Measurements from ENCODE around the gene SLC17A9.

DNA sequence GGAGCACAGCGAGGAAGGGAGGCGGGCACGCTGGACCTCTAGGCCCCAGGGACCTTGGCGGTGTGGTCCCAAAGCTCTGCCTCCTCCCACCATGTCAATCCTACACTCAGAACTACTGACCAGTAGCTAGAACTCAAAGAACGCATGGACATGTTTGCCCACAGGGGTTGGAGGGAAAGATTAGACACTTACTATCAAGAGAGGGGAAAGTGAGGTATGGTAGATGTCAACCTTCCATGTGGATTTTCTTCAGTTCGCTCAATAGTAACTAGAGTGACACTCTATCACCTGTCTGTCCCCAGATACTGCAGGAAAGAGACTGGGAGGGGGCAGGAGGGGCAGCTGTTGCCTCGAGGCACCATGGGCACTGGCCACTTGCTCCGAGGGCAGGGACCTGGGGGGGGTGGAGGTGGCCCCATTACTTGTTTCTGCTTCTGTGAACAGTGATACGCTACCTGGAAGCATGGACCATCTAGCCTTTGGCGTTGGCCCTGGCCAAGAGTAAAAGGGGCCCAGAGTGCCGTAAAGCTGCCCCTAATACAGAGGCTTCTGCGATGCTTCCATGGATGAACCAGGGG, 25.3 kb upstream of the SLC17A9 start:
- TF ChIP-seq, protein P1, sequence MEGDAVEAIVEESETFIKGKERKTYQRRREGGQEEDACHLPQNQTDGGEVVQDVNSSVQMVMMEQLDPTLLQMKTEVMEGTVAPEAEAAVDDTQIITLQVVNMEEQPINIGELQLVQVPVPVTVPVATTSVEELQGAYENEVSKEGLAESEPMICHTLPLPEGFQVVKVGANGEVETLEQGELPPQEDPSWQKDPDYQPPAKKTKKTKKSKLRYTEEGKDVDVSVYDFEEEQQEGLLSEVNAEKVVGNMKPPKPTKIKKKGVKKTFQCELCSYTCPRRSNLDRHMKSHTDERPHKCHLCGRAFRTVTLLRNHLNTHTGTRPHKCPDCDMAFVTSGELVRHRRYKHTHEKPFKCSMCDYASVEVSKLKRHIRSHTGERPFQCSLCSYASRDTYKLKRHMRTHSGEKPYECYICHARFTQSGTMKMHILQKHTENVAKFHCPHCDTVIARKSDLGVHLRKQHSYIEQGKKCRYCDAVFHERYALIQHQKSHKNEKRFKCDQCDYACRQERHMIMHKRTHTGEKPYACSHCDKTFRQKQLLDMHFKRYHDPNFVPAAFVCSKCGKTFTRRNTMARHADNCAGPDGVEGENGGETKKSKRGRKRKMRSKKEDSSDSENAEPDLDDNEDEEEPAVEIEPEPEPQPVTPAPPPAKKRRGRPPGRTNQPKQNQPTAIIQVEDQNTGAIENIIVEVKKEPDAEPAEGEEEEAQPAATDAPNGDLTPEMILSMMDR (IDR thresholded peaks at IDR 0.05), result no peak
- TF ChIP-seq POLR2A (IDR thresholded peaks at IDR 0.05), result no peak

All from heart left ventricle (tissue), 13 donors.